IPS-15b (cell line): ENCODE measurements around the gene TRIP11.

Source experiments
- H3K27me3 ChIP-seq: one replicate; pipeline ENCODE4 v1.6.1; 2013; ENCODE audit warnings: low read length; ENCODE audit not compliant: control insufficient read depth, insufficient read depth
- H3K36me3 ChIP-seq: one replicate; pipeline ENCODE4 v1.6.1; 2013; ENCODE audit warnings: low read length; ENCODE audit not compliant: control insufficient read depth, insufficient read depth
- H3K4me1 ChIP-seq: one replicate; pipeline ENCODE4 v1.6.1; 2013; ENCODE audit warnings: mild to moderate bottlenecking, low read length; ENCODE audit not compliant: control insufficient read depth, insufficient read depth
- H3K4me3 ChIP-seq: one replicate; pipeline ENCODE4 v1.5.1; 2013; ENCODE audit warnings: low read depth, low read length
- H3K9ac ChIP-seq: one replicate; pipeline ENCODE4 v1.6.1; 2013; ENCODE audit warnings: low read depth, mild to moderate bottlenecking, low read length
- H3K9me3 ChIP-seq: one replicate; pipeline ENCODE4 v1.6.1; 2013; ENCODE audit warnings: mild to moderate bottlenecking, low read length; ENCODE audit not compliant: control insufficient read depth, insufficient read depth

Gene TRIP11

GRCh38 chr14:91971188-91971778 is 68.6 kb downstream of the TRIP11 start:
- H3K9me3 ChIP-seq = no peaks in the 10 kb centered on the region
- peaks cover 7% of the 10 kb centered on the region for H3K36me3 ChIP-seq
- H3K4me1 ChIP-seq = no peaks in the 10 kb centered on the region
- no peak overlapping the region for H3K4me3 ChIP-seq
- no peak overlapping the region for H3K9ac ChIP-seq
- H3K27me3 ChIP-seq = no peaks in the 10 kb centered on the region

- H3K9ac ChIP-seq = no peak overlapping the region
- H3K27me3 ChIP-seq = no peaks in the 10 kb centered on the region
- peaks cover 4% of the 10 kb centered on the region for H3K36me3 ChIP-seq
- H3K4me3 ChIP-seq = no peak overlapping the region
- peaks cover 5% of the 10 kb centered on the region for H3K4me1 ChIP-seq
- no peaks in the 10 kb centered on the region for H3K9me3 ChIP-seq
These were observed 71.6 kb downstream of the TRIP11 start for GRCh38 chr14:91968280-91968679.

- Histone ChIP-seq H3K9me3 (no peaks in the 10 kb centered on the region), H3K4me1 (peaks cover 5% of the 10 kb centered on the region), H3K27me3 (no peaks in the 10 kb centered on the region), H3K36me3 (peaks cover 4% of the 10 kb centered on the region), H3K4me3 (no peak overlapping the region), H3K9ac (no peak overlapping the region)
These were observed 75.1 kb downstream of the TRIP11 start for GRCh38 chr14:91964724-91965123.

GRCh38 chr14:91964011-91964410 is 75.8 kb downstream of the TRIP11 start:
- Histone ChIP-seq H3K4me1 (peaks cover 5% of the 10 kb centered on the region), H3K9ac (no peak overlapping the region), H3K9me3 (no peaks in the 10 kb centered on the region), H3K4me3 (no peak overlapping the region), H3K27me3 (no peaks in the 10 kb centered on the region), H3K36me3 (peaks cover 2% of the 10 kb centered on the region)

- H3K9me3 ChIP-seq = no peaks in the 10 kb centered on the region
- no peaks in the 10 kb centered on the region for H3K27me3 ChIP-seq
These were observed 76.4 kb downstream of the TRIP11 start for GRCh38 chr14:91963465-91963864.

GRCh38 chr14:91961297-91962220 is 78.3 kb downstream of the TRIP11 start:
- Histone ChIP-seq H3K4me3 (no peak overlapping the region), H3K27me3 (no peaks in the 10 kb centered on the region), H3K36me3 (no peaks in the 10 kb centered on the region), H3K9me3 (no peaks in the 10 kb centered on the region), H3K4me1 (peaks cover 5% of the 10 kb centered on the region), H3K9ac (no peak overlapping the region)

More at GRCh38 chr14:91963465-91963864, 76.4 kb downstream of the TRIP11 start:
- Histone ChIP-seq H3K4me3 (no peak overlapping the region), H3K4me1 (peaks cover 5% of the 10 kb centered on the region), H3K9ac (no peak overlapping the region), H3K36me3 (no peaks in the 10 kb centered on the region)

- Histone ChIP-seq H3K4me1 (no peaks in the 10 kb centered on the region), H3K4me3 (no peak overlapping the region), H3K36me3 (no peaks in the 10 kb centered on the region), H3K9ac (no peak overlapping the region), H3K27me3 (no peaks in the 10 kb centered on the region), H3K9me3 (no peaks in the 10 kb centered on the region)
These were observed 82.0 kb downstream of the TRIP11 start for GRCh38 chr14:91957876-91958313.

GRCh38 chr14:91956616-91957015 is 83.2 kb downstream of the TRIP11 start:
- Histone ChIP-seq H3K4me1 (no peaks in the 10 kb centered on the region), H3K9me3 (no peaks in the 10 kb centered on the region), H3K9ac (no peak overlapping the region), H3K4me3 (no peak overlapping the region), H3K36me3 (no peaks in the 10 kb centered on the region), H3K27me3 (no peaks in the 10 kb centered on the region)

- no peak overlapping the region for H3K9ac ChIP-seq
- H3K4me1 ChIP-seq = no peaks in the 10 kb centered on the region
- H3K27me3 ChIP-seq = no peaks in the 10 kb centered on the region
- H3K9me3 ChIP-seq = no peaks in the 10 kb centered on the region
- no peaks in the 10 kb centered on the region for H3K36me3 ChIP-seq
- H3K4me3 ChIP-seq = no peak overlapping the region
These were observed 84.7 kb downstream of the TRIP11 start for GRCh38 chr14:91955168-91955567.

GRCh38 chr14:91953170-91953985 is 86.5 kb downstream of the TRIP11 start:
- H3K9me3 ChIP-seq = no peaks in the 10 kb centered on the region
- H3K4me3 ChIP-seq = no peak overlapping the region
- H3K4me1 ChIP-seq = no peaks in the 10 kb centered on the region

GRCh38 chr14:91947475-91948184 is 92.2 kb downstream of the TRIP11 start, which contains the start of gene FBLN5:
Gene FBLN5 (minus strand): TSS chr14:91947694. CDS start chr14:91947229, 465 bp downstream.
- Histone ChIP-seq H3K36me3 (no peaks in the 10 kb centered on the region), H3K27me3 (peaks cover 38% of the 10 kb centered on the region), H3K9me3 (no peaks in the 10 kb centered on the region), H3K9ac (peak within 1 kb of the TSS; percentile 54), H3K4me1 (peaks cover 2% of the 10 kb centered on the region), H3K4me3 (peak within 1 kb of the TSS; percentile 50)

More at GRCh38 chr14:91953170-91953985, 86.5 kb downstream of the TRIP11 start:
- Histone ChIP-seq H3K27me3 (peaks cover 11% of the 10 kb centered on the region), H3K9ac (no peak overlapping the region), H3K36me3 (no peaks in the 10 kb centered on the region)
